HFF-Myc (cell line): ENCODE results near the gene CLASP1.

ENCODE experiments used
- DNase-seq: peaks from one replicate; pipeline ENCODE4 v3.0.0-alpha.2; 2011; ENCODE audit warnings: low read depth; ENCODE audit errors: extremely low read depth
- H3K4me3 ChIP-seq: replicated peaks from 2 replicates; pipeline ENCODE4 v1.5.1; 2011; ENCODE audit warnings: low read depth, mild to moderate bottlenecking, control low read depth, low read length
- CTCF ChIP-seq: IDR thresholded peaks from 2 replicates; pipeline ENCODE4 v1.5.1; 2012; ENCODE audit warnings: mild to moderate bottlenecking, low read depth, low read length, control low read depth; ENCODE audit errors: missing control alignments

Gene CLASP1

GRCh38 chr2:121368155-121368554 lies 281.1 kb downstream of the CLASP1 start:
- no peak for DNase-seq
- no peak for TF ChIP-seq CTCF
- no peak overlapping the region for H3K4me3 ChIP-seq

- no peak overlapping the region for H3K4me3 ChIP-seq
- DNase-seq, result no peak
- no peak for TF ChIP-seq CTCF
These were observed 281.9 kb downstream of the CLASP1 start for GRCh38 chr2:121367246-121367900.

GRCh38 chr2:121366040-121366439 lies 283.2 kb downstream of the CLASP1 start:
- no peak overlapping the region for H3K4me3 ChIP-seq
- no peak for TF ChIP-seq CTCF
- DNase-seq, result no peak

- no peak for DNase-seq
These were observed 284.2 kb downstream of the CLASP1 start for GRCh38 chr2:121365061-121365460.

GRCh38 chr2:121363632-121364420 lies 285.4 kb downstream of the CLASP1 start:
- H3K4me3 ChIP-seq, result no peak overlapping the region
- no peak for DNase-seq
- no peak for TF ChIP-seq CTCF

More at GRCh38 chr2:121365061-121365460, 284.2 kb downstream of the CLASP1 start:
- no peak for TF ChIP-seq CTCF
- H3K4me3 ChIP-seq, result no peak overlapping the region

GRCh38 chr2:121362774-121363173 lies 286.5 kb downstream of the CLASP1 start:
- DNase-seq, result no peak
- TF ChIP-seq CTCF, result no peak
- no peak overlapping the region for H3K4me3 ChIP-seq
